GM12874 (cell line): ENCODE measurements around the gene MPI.

ENCODE experiments used
- TF ChIP-seq, protein P1 (sequence below): IDR thresholded peaks from 2 replicates; pipeline ENCODE4 v1.5.1; 2011; ENCODE audit warnings: low read depth, mild to moderate bottlenecking, control low read depth, low read length, moderate library complexity; ENCODE audit not compliant: insufficient read depth

MPI gene, protein sequence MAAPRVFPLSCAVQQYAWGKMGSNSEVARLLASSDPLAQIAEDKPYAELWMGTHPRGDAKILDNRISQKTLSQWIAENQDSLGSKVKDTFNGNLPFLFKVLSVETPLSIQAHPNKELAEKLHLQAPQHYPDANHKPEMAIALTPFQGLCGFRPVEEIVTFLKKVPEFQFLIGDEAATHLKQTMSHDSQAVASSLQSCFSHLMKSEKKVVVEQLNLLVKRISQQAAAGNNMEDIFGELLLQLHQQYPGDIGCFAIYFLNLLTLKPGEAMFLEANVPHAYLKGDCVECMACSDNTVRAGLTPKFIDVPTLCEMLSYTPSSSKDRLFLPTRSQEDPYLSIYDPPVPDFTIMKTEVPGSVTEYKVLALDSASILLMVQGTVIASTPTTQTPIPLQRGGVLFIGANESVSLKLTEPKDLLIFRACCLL

DNA sequence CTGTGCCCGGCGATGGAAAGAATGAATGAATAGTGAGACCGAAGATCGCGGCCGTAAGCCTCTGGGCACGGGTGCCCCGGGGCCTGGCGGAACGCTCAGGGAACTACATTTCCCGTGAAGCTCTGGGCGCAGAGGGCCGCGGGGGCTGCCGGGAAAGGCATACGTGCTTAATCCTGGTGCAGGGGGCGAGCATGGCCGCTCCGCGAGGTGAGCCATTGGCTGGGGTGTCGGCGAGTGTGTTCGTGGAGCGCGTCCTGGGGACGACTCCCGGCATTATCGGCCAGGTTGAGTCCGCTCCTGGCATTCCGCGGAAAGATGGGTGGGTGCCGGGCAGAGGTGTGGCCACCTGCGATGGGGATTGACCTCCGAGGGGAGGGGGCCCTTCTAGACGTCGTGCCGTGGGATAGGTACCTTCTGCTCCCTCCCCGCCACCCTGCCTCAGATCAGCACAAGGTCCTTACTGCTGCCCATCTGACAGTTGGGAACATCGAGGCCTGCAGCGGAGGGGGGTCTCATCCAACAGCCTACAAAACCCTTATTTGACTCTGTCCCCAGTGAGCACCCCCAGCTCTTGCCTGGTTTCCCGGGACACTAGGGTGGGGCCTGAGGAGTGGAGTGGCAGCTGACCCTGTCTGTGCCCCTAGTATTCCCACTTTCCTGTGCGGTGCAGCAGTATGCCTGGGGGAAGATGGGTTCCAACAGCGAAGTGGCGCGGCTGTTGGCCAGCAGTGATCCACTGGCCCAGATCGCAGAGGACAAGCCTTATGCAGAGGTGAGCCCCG lies at the start of gene MPI:
MPI (plus strand) TSS at position 160 of the 782 bp plus-strand sequence; CDS start at position 192, 32 bp downstream.
- TF ChIP-seq, protein P1, sequence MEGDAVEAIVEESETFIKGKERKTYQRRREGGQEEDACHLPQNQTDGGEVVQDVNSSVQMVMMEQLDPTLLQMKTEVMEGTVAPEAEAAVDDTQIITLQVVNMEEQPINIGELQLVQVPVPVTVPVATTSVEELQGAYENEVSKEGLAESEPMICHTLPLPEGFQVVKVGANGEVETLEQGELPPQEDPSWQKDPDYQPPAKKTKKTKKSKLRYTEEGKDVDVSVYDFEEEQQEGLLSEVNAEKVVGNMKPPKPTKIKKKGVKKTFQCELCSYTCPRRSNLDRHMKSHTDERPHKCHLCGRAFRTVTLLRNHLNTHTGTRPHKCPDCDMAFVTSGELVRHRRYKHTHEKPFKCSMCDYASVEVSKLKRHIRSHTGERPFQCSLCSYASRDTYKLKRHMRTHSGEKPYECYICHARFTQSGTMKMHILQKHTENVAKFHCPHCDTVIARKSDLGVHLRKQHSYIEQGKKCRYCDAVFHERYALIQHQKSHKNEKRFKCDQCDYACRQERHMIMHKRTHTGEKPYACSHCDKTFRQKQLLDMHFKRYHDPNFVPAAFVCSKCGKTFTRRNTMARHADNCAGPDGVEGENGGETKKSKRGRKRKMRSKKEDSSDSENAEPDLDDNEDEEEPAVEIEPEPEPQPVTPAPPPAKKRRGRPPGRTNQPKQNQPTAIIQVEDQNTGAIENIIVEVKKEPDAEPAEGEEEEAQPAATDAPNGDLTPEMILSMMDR: no peak

GRCh38 chr15:74840851-74841775 lies 48.7 kb upstream of the MPI start:
- TF ChIP-seq, protein P1: no peak

DNA sequence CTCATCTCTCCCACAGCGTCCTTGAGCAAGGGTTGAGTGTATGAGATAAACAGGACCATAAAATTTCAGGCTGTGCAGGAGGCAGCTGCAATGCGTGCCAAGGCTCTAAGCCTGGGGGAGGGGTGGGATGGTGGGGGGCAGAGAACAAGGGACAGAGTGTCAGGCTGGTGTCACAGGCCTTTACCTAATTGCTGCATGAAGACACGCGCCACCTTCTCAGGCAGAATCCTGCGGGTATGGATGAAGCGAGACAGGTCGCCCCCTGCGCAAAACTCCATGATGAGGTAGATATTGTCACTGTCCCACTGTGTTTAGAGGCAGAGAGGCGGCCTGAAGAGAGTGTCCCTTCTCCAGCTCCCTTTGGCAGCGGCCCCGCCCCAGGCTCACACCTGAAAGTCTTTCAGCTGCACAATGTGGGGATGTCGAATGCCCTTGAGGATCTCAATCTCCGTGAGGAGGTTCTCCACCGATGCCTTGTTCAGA lies 47.9 kb upstream of the MPI start:
- TF ChIP-seq, protein P1: no peak

DNA sequence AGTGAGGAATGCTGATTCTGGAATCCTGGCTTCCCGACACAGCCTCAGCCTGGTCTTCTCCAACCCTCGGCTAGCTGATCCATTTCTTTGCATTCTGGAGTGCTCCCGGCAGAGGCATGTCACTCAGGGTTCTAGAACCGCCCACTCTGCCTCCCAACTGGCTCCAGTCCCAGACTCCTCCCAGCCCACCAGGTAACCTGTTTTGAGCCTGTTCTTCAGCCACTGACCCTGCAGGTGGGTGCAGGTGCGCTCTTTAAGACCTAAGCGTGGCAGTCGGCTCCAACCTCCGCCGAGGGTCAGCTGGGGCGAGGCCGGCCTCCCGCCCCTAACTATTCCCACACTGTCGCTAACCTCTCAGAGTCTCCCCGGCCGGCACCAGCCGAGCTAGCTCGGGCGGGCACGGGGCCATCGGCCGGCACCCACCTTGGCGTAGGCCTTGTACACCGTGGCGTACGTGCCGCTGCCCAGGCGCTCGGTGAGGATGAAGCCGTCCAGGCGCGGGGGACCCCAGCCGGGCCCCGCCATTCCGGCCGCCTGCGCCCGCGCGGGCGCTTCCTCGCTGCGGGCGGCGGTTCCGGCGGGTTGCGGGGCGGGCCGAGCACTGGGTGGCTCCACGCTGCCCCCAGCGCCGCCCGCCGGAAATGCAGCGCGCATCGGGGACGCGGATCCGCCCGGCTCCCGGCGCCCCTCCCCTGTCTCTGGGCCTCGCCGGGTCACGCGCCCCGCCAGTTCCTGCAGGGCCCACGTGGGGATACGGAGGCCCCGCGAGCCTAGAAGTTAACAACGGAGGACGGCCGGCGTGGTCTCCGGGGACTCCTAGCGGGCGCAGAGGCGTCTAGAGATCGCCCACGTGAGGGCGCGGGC lies 47.0 kb upstream of the MPI start, which contains the start of gene ULK3:
ULK3 (minus strand) TSS at position 576 of the 864 bp plus-strand sequence; CDS start at position 525, 51 bp downstream.
- TF ChIP-seq, protein P1: peak; percentile 76

- TF ChIP-seq, protein P1: no peak
These were observed 46.4 kb upstream of the MPI start for GRCh38 chr15:74843445-74843828.

- TF ChIP-seq, protein P1: no peak
These were observed 45.9 kb upstream of the MPI start for GRCh38 chr15:74843891-74844299.
